BLaER1 (cell line): Measurements from ENCODE around the gene SUGT1.
A peak's percentile ranks its signal among the peaks of the same experiment; 100 is the strongest.
"Not testable (repeated sequence)": the region's sequence is repeated elsewhere in the genome, so short reads cannot be mapped to it uniquely, and the experiment has no call there.

Source experiments
- H3K27ac ChIP-seq: shearing (Covaris generic); formaldehyde crosslinking; 2 replicates; pipeline ENCODE4 v1.8.1; 2022
- H3K27me3 ChIP-seq: shearing (Covaris generic); formaldehyde crosslinking; 2 replicates; pipeline ENCODE4 v1.8.1; 2022
- H3K36me3 ChIP-seq: shearing (Covaris generic); formaldehyde crosslinking; 2 replicates; pipeline ENCODE4 v1.8.1; 2022
- H3K4me1 ChIP-seq: shearing (Covaris generic); formaldehyde crosslinking; 2 replicates; pipeline ENCODE4 v1.8.1; 2022
- H3K4me2 ChIP-seq: shearing (Covaris generic); formaldehyde crosslinking; 2 replicates; pipeline ENCODE4 v1.8.1; 2022
- H3K4me3 ChIP-seq: shearing (Covaris generic); formaldehyde crosslinking; 2 replicates; pipeline ENCODE4 v1.8.1; 2022
- H3K9ac ChIP-seq: shearing (Covaris generic); formaldehyde crosslinking; 2 replicates; pipeline ENCODE4 v1.8.1; 2022
- H3K9me3 ChIP-seq: shearing (Covaris generic); formaldehyde crosslinking; 2 replicates; pipeline ENCODE4 v1.8.1; 2022
- H4K20me1 ChIP-seq: shearing (Covaris generic); formaldehyde crosslinking; 2 replicates; pipeline ENCODE4 v1.8.1; 2022
- Cebpa-rat ChIP-seq: shearing (Covaris generic); IDR thresholded peaks from 2 replicates; pipeline ENCODE4 v1.8.1; 2022

Gene SUGT1

GRCh38 chr13:52617070-52618060 lies 35.3 kb upstream of the SUGT1 start:
- H3K4me3 ChIP-seq = peak overlapping the region; percentile 87
- H3K4me2 ChIP-seq = peak overlapping the region; percentile 88
- peak overlapping the region; percentile 89 for H3K9ac ChIP-seq
- H3K9me3 ChIP-seq = 0 out of 2 replicates have a peak, but pooled peaks cover 4% of the 10 kb centered on the region
- no peaks in the 10 kb centered on the region for H4K20me1 ChIP-seq
- H3K36me3 ChIP-seq = peaks cover 9% of the 10 kb centered on the region; the same call in 1 of the 2 replicates
- TF ChIP-seq Cebpa-rat = no peak
- H3K4me1 ChIP-seq = peaks cover 42% of the 10 kb centered on the region
- H3K27ac ChIP-seq = peak overlapping the region; percentile 78
- no peaks in the 10 kb centered on the region for H3K27me3 ChIP-seq

DNA sequence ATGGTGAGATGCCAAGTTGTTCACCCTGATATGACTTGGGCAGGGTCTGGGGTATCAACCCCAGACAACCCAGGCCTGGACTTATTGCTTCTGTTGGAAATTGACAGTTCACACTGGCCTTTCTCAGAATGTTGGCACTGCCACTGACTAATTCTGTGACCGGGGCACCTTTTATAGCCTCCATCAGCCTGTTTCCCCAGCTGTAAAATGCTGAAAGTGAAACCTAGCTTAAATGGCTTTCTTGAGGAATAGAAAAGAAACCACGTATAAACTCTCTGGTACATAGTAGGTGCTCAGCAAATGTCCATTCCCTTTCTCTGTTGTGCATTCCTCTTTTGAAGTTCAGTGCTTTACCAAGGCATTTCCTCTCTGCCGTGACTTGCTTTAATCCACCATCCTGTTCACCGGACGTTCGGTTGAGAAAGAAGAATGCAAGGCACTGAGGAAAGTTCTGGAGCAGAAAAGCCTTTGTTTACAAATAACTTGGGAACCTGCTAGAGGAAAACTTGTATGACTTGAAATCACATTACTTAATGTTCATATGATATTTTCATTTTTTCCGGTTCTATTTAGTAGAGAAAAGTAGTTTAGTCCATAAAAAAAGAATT lies 21.4 kb upstream of the SUGT1 start:
- not testable (repeated sequence) for H3K9ac ChIP-seq, H3K27me3 ChIP-seq, H3K4me1 ChIP-seq, H3K4me3 ChIP-seq, H4K20me1 ChIP-seq, H3K9me3 ChIP-seq, H3K27ac ChIP-seq, H3K4me2 ChIP-seq
- H3K36me3 ChIP-seq = peaks cover 49% of the 10 kb centered on the region

- TF ChIP-seq Cebpa-rat = no peak
- Histone ChIP-seq H3K9ac (no peak overlapping the region), H3K4me3 (no peak overlapping the region), H4K20me1 (no peaks in the 10 kb centered on the region), H3K27ac (no peak overlapping the region), H3K4me1 (peaks cover 15% of the 10 kb centered on the region), H3K27me3 (no peaks in the 10 kb centered on the region), H3K36me3 (peaks cover 50% of the 10 kb centered on the region), H3K9me3 (no peaks in the 10 kb centered on the region), H3K4me2 (no peak overlapping the region; the same call in 1 of the 2 replicates)
Measured at GRCh38 chr13:52638666-52639328, 13.8 kb upstream of the SUGT1 start.

DNA sequence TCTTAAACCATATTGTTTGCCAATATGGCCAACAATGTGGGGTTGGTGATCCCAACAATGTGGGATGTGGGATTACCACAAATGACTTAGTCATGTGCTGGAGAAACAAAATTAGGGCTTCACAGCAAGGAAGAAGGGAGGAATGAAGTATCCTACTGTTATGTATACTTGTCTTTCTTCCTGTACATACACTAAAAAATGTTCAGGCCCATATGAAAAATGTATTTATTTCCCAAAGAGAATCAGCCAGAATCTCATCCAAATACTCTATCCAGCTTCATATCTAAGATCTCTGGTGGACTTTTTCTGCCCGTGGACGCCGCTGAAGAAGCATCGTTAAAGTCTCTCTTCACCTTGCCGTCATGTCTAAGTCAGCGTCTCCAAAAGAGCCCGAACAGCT lies 10.5 kb upstream of the SUGT1 start, which contains the start of gene HNRNPA1L2:
HNRNPA1L2 (plus strand) TSS at position 301 of the 400 bp plus-strand sequence; CDS start at position 363, 62 bp downstream.
- H3K9me3 ChIP-seq = no peaks in the 10 kb centered on the region
- H3K4me3 ChIP-seq = no peak within 1 kb of the TSS
- no peaks in the 10 kb centered on the region for H4K20me1 ChIP-seq
- no peak within 1 kb of the TSS for H3K4me2 ChIP-seq
- H3K27ac ChIP-seq = no peak within 1 kb of the TSS
- no peaks in the 10 kb centered on the region for H3K27me3 ChIP-seq
- TF ChIP-seq Cebpa-rat = no peak
- H3K4me1 ChIP-seq = peaks cover 15% of the 10 kb centered on the region
- H3K36me3 ChIP-seq = peaks cover 45% of the 10 kb centered on the region
- H3K9ac ChIP-seq = no peak within 1 kb of the TSS

DNA sequence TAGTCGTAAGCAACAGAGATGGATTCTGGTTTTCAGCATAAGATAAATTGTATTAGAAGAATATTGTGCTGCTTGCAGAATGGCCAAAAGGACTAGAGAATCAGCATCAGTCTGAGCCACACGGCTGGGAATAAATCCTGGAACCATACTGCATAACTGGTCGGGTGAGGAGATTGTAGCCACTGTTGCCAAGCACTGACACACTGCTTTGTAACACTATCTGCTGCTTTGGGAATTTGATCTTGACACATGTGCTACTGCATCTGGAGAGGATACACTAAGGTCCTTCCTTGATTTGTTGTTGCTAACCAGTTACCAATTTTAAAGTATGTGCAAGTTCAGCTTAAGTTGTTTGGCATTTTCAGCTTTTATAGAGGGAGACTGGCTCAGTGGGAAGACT lies 8.5 kb upstream of the SUGT1 start:
- no peak overlapping the region for H3K4me2 ChIP-seq
- H3K27ac ChIP-seq = no peak overlapping the region
- H3K4me3 ChIP-seq = no peak overlapping the region
- peaks cover 9% of the 10 kb centered on the region for H3K4me1 ChIP-seq
- H4K20me1 ChIP-seq = no peaks in the 10 kb centered on the region
- H3K9me3 ChIP-seq = no peaks in the 10 kb centered on the region
- no peaks in the 10 kb centered on the region for H3K27me3 ChIP-seq
- peaks cover 39% of the 10 kb centered on the region for H3K36me3 ChIP-seq
- H3K9ac ChIP-seq = no peak overlapping the region
- TF ChIP-seq Cebpa-rat = no peak

- H3K4me3 ChIP-seq = no peak overlapping the region
- no peak overlapping the region for H3K9ac ChIP-seq
- H4K20me1 ChIP-seq = no peaks in the 10 kb centered on the region
- peaks cover 10% of the 10 kb centered on the region for H3K4me1 ChIP-seq
- H3K4me2 ChIP-seq = no peak overlapping the region
- H3K27ac ChIP-seq = no peak overlapping the region
- no peaks in the 10 kb centered on the region for H3K27me3 ChIP-seq
- H3K9me3 ChIP-seq = no peaks in the 10 kb centered on the region
- TF ChIP-seq Cebpa-rat = no peak
- peaks cover 34% of the 10 kb centered on the region for H3K36me3 ChIP-seq
Measured at GRCh38 chr13:52646967-52647366, 5.7 kb upstream of the SUGT1 start.

- no peak for TF ChIP-seq Cebpa-rat
- Histone ChIP-seq H3K27ac (no peak overlapping the region), H3K9me3 (no peaks in the 10 kb centered on the region), H3K27me3 (no peaks in the 10 kb centered on the region), H3K4me3 (peak overlapping the region; percentile 93), H3K4me1 (peaks cover 20% of the 10 kb centered on the region), H3K4me2 (peak overlapping the region; percentile 80), H3K9ac (peak overlapping the region; percentile 89), H4K20me1 (peaks cover 12% of the 10 kb centered on the region; the same call in 1 of the 2 replicates), H3K36me3 (peaks cover 29% of the 10 kb centered on the region)
Measured at GRCh38 chr13:52650731-52651130, 1.9 kb upstream of the SUGT1 start.

GRCh38 chr13:52651897-52652195 lies 790 bp upstream of the SUGT1 start:
- Histone ChIP-seq H3K27me3 (no peaks in the 10 kb centered on the region), H3K4me2 (peak overlapping the region; percentile 80), H3K9ac (peak overlapping the region; percentile 89), H3K27ac (peak overlapping the region; percentile 92), H3K4me1 (peaks cover 20% of the 10 kb centered on the region), H4K20me1 (peaks cover 23% of the 10 kb centered on the region; the same call in 1 of the 2 replicates), H3K9me3 (no peaks in the 10 kb centered on the region), H3K4me3 (peak overlapping the region; percentile 93), H3K36me3 (peaks cover 29% of the 10 kb centered on the region)
- no peak for TF ChIP-seq Cebpa-rat

GRCh38 chr13:52652980-52653303 lies 306 bp downstream of the SUGT1 start:
- H3K27me3 ChIP-seq = no peaks in the 10 kb centered on the region
- peaks cover 30% of the 10 kb centered on the region; the same call in 1 of the 2 replicates for H4K20me1 ChIP-seq
- H3K9ac ChIP-seq = peak overlapping the region; percentile 89
- H3K4me1 ChIP-seq = peaks cover 20% of the 10 kb centered on the region
- peaks cover 37% of the 10 kb centered on the region for H3K36me3 ChIP-seq
- no peaks in the 10 kb centered on the region for H3K9me3 ChIP-seq
- peak overlapping the region; percentile 93 for H3K4me3 ChIP-seq
- TF ChIP-seq Cebpa-rat = no peak
- H3K4me2 ChIP-seq = peak overlapping the region; percentile 86
- peak overlapping the region; percentile 92 for H3K27ac ChIP-seq
